SK-N-SH (cell line): ENCODE data around the gene IGFALS. TPM values are rescaled to one million over a fixed set of nuclear protein-coding genes. Genes with fewer than 3 reads are reported as not detected.

Source experiments
- CTCF ChIA-PET: fragments of 300-600, 350-600 bp; formaldehyde crosslinking; extraction: SDS; loops from one replicate; lab custom pipeline; 2021; lab: Yijun Ruan, JAX
- POLR2A ChIA-PET: fragments of 350-600 bp; sonication (Branson Sonifier 250); formaldehyde crosslinking; extraction: SDS; loops from one replicate; lab custom pipeline; 2020; ENCODE audit warnings: antibody characterized with exemption, inconsistent platforms; lab: Yijun Ruan, JAX
- DNase-seq: peaks from one replicate; pipeline ENCODE4 v3.0.0; 2012
- H2AFZ ChIP-seq: fragments of 200-600 bp; sonication (generic); 2 replicates; pipeline ENCODE4 v1.8.1; 2016; ENCODE audit warnings: antibody characterized with exemption, mild to moderate bottlenecking, low read depth
- H3F3A ChIP-seq: fragments of 200-600 bp; sonication (generic); replicated peaks from 2 replicates; pipeline ENCODE3; 2016; ENCODE audit warnings: antibody characterized with exemption, mild to moderate bottlenecking; ENCODE audit not compliant: insufficient read depth
- H3K27ac ChIP-seq, 2 experiments: fragments of 200-500 bp in 1 of 2; fragments of 200-600 bp in 1 of 2; sonication (Bioruptor generic) in 1 of 2; sonication (generic), shearing (Covaris generic) in 1 of 2; 2 replicates each; pipeline versions ENCODE4 v1.5.1 to v1.6.1; 2014 to 2016; ENCODE audit warnings: low read depth in 2 of 2, inconsistent platforms in 1 of 2, low read length in 1 of 2, mild to moderate bottlenecking in 1 of 2, mixed read lengths in 1 of 2
- H3K27me3 ChIP-seq: fragments of 200-600 bp; sonication (generic), shearing (Covaris generic); 2 replicates; pipeline ENCODE4 v1.6.1; 2016; ENCODE audit warnings: mixed run types; ENCODE audit not compliant: insufficient read depth
- H3K36me3 ChIP-seq, 2 experiments: fragments of 200-500 bp in 1 of 2; fragments of 200-600 bp in 1 of 2; sonication (Bioruptor generic) in 1 of 2; sonication (generic) in 1 of 2; replicated peaks in 1 of 2; 2 replicates each; pipeline versions ENCODE3 to v1.5.1; 2014 to 2016; ENCODE audit warnings: low read length in 1 of 2, mild to moderate bottlenecking in 1 of 2; ENCODE audit not compliant: insufficient read depth in 2 of 2, control insufficient read depth in 1 of 2
- H3K4me1 ChIP-seq, 2 experiments: fragments of 200-500 bp in 1 of 2; fragments of 200-600 bp in 1 of 2; sonication (Bioruptor generic) in 1 of 2; sonication (generic), shearing (Covaris generic) in 1 of 2; 2 replicates each; pipeline versions ENCODE4 v1.5.1 to v1.6.1; 2014 to 2016; ENCODE audit warnings: low read depth in 1 of 2, low read length in 1 of 2, mixed run types in 1 of 2; ENCODE audit not compliant: insufficient read depth in 2 of 2, control insufficient read depth in 1 of 2
- H3K4me2 ChIP-seq: fragments of 200-600 bp; sonication (generic), shearing (Covaris generic); 2 replicates; pipeline ENCODE4 v1.6.1; 2017; ENCODE audit warnings: mixed run types
- H3K4me3 ChIP-seq, 2 experiments: fragments of 200-500 bp in 1 of 2; fragments of 200-600 bp in 1 of 2; sonication (Bioruptor generic) in 1 of 2; sonication (generic), shearing (Covaris generic) in 1 of 2; 2 replicates each; pipeline versions ENCODE4 v1.5.1 to v1.8.1; 2014 to 2016; ENCODE audit warnings: low read depth in 2 of 2, inconsistent platforms in 1 of 2, low read length in 1 of 2, mild to moderate bottlenecking in 1 of 2, mixed read lengths in 1 of 2, moderate library complexity in 1 of 2
- H3K79me2 ChIP-seq: fragments of 200-600 bp; sonication (generic); 2 replicates; pipeline ENCODE4 v1.8.1; 2017; ENCODE audit warnings: mild to moderate bottlenecking; ENCODE audit not compliant: insufficient read depth
- H3K9ac ChIP-seq: fragments of 200-600 bp; sonication (generic); 2 replicates; pipeline ENCODE4 v1.6.1; 2017; ENCODE audit warnings: mixed run types
- H3K9me2 ChIP-seq: fragments of 200-600 bp; sonication (generic); 2 replicates; pipeline ENCODE4 v1.6.1; 2017; ENCODE audit warnings: mixed run types
- H3K9me3 ChIP-seq: fragments of 200-600 bp; sonication (generic); 2 replicates; pipeline ENCODE4 v1.6.1; 2017; ENCODE audit warnings: mixed run types, mild to moderate bottlenecking, moderate library complexity
- H4K20me1 ChIP-seq: fragments of 200-600 bp; sonication (generic); 2 replicates; pipeline ENCODE4 v1.6.1; 2017; ENCODE audit warnings: mild to moderate bottlenecking, mixed run types; ENCODE audit not compliant: insufficient read depth
- CTCF ChIP-seq: fragments of 200-600 bp; sonication (generic); IDR thresholded peaks from 2 replicates; pipeline ENCODE4 v1.6.1; 2017; ENCODE audit warnings: antibody characterized with exemption, mild to moderate bottlenecking, moderate library complexity
- EP300 ChIP-seq, 2 experiments: IDR thresholded peaks; 2 replicates each; pipeline versions ENCODE4 v1.4.0 to v1.6.1; 2012; ENCODE audit warnings: borderline replicate concordance in 1 of 2, low read depth in 1 of 2, low read length in 1 of 2
- EZH2phosphoT487 ChIP-seq: fragments of 200-600 bp; sonication (generic); IDR thresholded peaks from 2 replicates; pipeline ENCODE4 v1.6.1; 2017; ENCODE audit warnings: low read depth, mixed run types, mild to moderate bottlenecking, antibody characterized with exemption, moderate library complexity, borderline replicate concordance
- FOXJ3 ChIP-seq: sonication (generic); formaldehyde crosslinking; IDR thresholded peaks from 2 replicates; pipeline ENCODE4 v1.5.1; 2020; ENCODE audit warnings: mild to moderate bottlenecking, missing genetic modification reagents
- FOXM1 ChIP-seq: IDR thresholded peaks from 2 replicates; pipeline ENCODE4 v1.4.0; 2012; ENCODE audit warnings: low read depth, mild to moderate bottlenecking
- JUND ChIP-seq: IDR thresholded peaks from 2 replicates; pipeline ENCODE4 v1.4.0; 2012
- MEF2A ChIP-seq: IDR thresholded peaks from 2 replicates; pipeline ENCODE4 v1.4.0; 2012; ENCODE audit warnings: low read depth, borderline replicate concordance
- MXI1 ChIP-seq: IDR thresholded peaks from 2 replicates; pipeline ENCODE4 v1.6.1; 2012; ENCODE audit warnings: mild to moderate bottlenecking, low read depth, low read length, improper control_type of control experiment
- NRF1 ChIP-seq: IDR thresholded peaks from 2 replicates; pipeline ENCODE4 v1.6.1; 2012; ENCODE audit warnings: low read depth, mild to moderate bottlenecking, low read length
- PBX3 ChIP-seq: IDR thresholded peaks from 2 replicates; pipeline ENCODE4; 2012
- POLR2AphosphoS5 ChIP-seq: IDR thresholded peaks from 2 replicates; pipeline ENCODE4 v1.6.1; 2012; ENCODE audit warnings: low read depth, low read length
- RAD21 ChIP-seq: IDR thresholded peaks from 2 replicates; pipeline ENCODE4 v1.6.1; 2012; ENCODE audit warnings: mild to moderate bottlenecking, low read length
- RFX5 ChIP-seq: IDR thresholded peaks from 2 replicates; pipeline ENCODE4 v1.6.1; 2012; ENCODE audit warnings: mild to moderate bottlenecking, improper control_type of control experiment, low read length
- SIN3A ChIP-seq: IDR thresholded peaks from 2 replicates; pipeline ENCODE4 v1.6.1; 2012; ENCODE audit warnings: low read depth, mild to moderate bottlenecking, low read length, moderate library complexity, borderline replicate concordance
- TAF1 ChIP-seq: IDR thresholded peaks from 2 replicates; pipeline ENCODE4 v1.6.1; 2012; ENCODE audit warnings: low read depth, mild to moderate bottlenecking, low read length, moderate library complexity, borderline replicate concordance
- WGBS: methylation state at CpG from one replicate; pipeline ENCODE4 v1.1.6; 2017; ENCODE audit warnings: low lambda C conversion rate; 5-methylcytosine and 5-hydroxymethylcytosine counted together
- polyA plus RNA-seq, 3 experiments: library from polyadenylated mRNA; depleted of rRNA; stranded (reverse); fragments of >200 nt; gene quantifications; 2 replicates each; pipeline ENCODE4 v1.2.3, GENCODE V29; 2012

Gene IGFALS
- polyA plus RNA-seq, 1 of the 3 experiments (the other 2 are of a cell fraction): 0.02 TPM

GRCh38 chr16:1819611-1820010 lies 26.1 kb upstream of the IGFALS start:
- H3K9me2 ChIP-seq: no peaks in the 10 kb centered on the region
- TF ChIP-seq MXI1: no peak
- no peak for TF ChIP-seq EP300 (IDR thresholded peaks at IDR 0.05; ENCODE audit: borderline replicate concordance in 1 of 2, low read depth in 1 of 2, low read length in 1 of 2)
- TF ChIP-seq PBX3: no peak
- no peak for TF ChIP-seq CTCF
- TF ChIP-seq SIN3A: no peak
- TF ChIP-seq RAD21: no peak
- no peak for TF ChIP-seq JUND
- TF ChIP-seq RFX5: no peak
- no peak for TF ChIP-seq EZH2phosphoT487
- TF ChIP-seq FOXM1: no peak
- TF ChIP-seq POLR2AphosphoS5: no peak
- TF ChIP-seq NRF1: no peak
- H3K4me2 ChIP-seq: no peak overlapping the region
- H4K20me1 ChIP-seq: no peaks in the 10 kb centered on the region
- 100% methylated on average over 8 of the region's 15 CpGs for WGBS
- POLR2A ChIA-PET: interaction anchor here (0.7 kb wide), 1 partner anchor 12 kb away, joined by 3 read pairs; no protein-coding TSS in a partner anchor
- no peak overlapping the region for H3K4me3 ChIP-seq
- H3K9ac ChIP-seq: no peak overlapping the region
- H3F3A ChIP-seq: no peaks in the 10 kb centered on the region
- no peaks in the 10 kb centered on the region for H3K4me1 ChIP-seq
- no peaks in the 10 kb centered on the region for H3K9me3 ChIP-seq
- peaks cover 0 to 15% of the 10 kb centered on the region in 2 experiments for H3K36me3 ChIP-seq
- CTCF ChIA-PET: no interaction called here
- H3K27me3 ChIP-seq: no peaks in the 10 kb centered on the region
- H3K79me2 ChIP-seq: peaks cover 16% of the 10 kb centered on the region; the same call in 1 of the 2 replicates
- no peak overlapping the region for H2AFZ ChIP-seq
- DNase-seq: no peak
- H3K27ac ChIP-seq: no peak overlapping the region

DNA sequence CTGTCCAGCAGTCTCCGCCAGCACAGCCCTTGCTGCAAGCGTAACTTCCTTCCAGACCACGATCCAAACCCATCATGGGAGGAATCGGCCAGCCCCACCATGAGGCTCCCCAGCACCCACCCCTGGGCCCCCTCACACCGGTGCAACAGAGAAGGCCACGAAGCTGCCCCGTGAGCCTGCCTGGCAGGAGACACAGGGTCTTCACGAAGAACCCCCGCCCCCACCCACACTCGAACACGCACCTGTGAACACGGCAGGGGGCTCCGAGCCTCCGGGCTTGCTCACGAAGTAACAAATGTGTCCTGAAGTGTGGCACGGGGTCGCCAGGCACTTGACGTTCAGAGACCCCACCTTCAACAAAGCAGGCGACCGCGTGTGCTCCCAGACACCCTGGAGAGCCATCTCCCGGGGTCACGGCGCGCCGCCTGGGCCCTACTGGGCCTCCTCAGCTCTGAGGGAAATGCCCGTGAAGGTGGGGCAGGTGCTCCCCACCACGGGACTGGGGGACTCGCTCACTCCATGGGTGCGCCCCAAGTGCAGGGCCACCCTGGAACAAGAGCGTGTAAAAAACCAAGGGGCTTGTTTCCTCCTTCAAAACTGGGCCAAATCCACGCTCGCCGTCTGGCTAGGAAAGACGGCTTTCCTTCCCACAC lies 25.5 kb upstream of the IGFALS start:
- peaks cover 0 to 15% of the 10 kb centered on the region in 2 experiments for H3K36me3 ChIP-seq
- no peak overlapping the region for H3K4me2 ChIP-seq
- no peaks in the 10 kb centered on the region for H3K27me3 ChIP-seq
- CTCF ChIA-PET: no interaction called here
- POLR2A ChIA-PET: no interaction called here
- no peak overlapping the region for H2AFZ ChIP-seq
- no peaks in the 10 kb centered on the region for H3K9me3 ChIP-seq
- TF ChIP-seq FOXJ3 (CRISPR knock-in tag): no peak
- no peak for TF ChIP-seq TAF1
- TF ChIP-seq RAD21: no peak
- TF ChIP-seq MEF2A: no peak
- H3K9me2 ChIP-seq: no peaks in the 10 kb centered on the region
- no peaks in the 10 kb centered on the region for H4K20me1 ChIP-seq
- no peak overlapping the region for H3K27ac ChIP-seq
- H3F3A ChIP-seq: no peaks in the 10 kb centered on the region
- peaks cover 10% of the 10 kb centered on the region; the same call in 1 of the 2 replicates for H3K79me2 ChIP-seq
- WGBS: 94% methylated on average over 22 of the region's 35 CpGs
- DNase-seq: no peak
- H3K4me1 ChIP-seq: no peaks in the 10 kb centered on the region
- no peak overlapping the region for H3K4me3 ChIP-seq
- H3K9ac ChIP-seq: no peak overlapping the region
